ENCODE measurements around the gene PHYHIPL. TPM values are rescaled to one million over a fixed set of nuclear protein-coding genes. Genes with fewer than 3 reads are reported as not detected.

The PHYHIPL gene
- total and polyA plus RNA-seq, 4 donors, result 1.3 to 3.0 (median 2.0) TPM

GRCh38 chr10:59177836-59178235 lies 1.4 kb downstream of the PHYHIPL start:
- TF ChIP-seq FOXA2 (IDR thresholded peaks at IDR 0.05) (no peak), RXRA (IDR thresholded peaks at IDR 0.05) (no peak), FOXA1 (IDR thresholded peaks at IDR 0.05) (no peak), CTCF (IDR thresholded peaks at IDR 0.05; ENCODE audit: low read depth, low read length, missing input control) (no peak), HNF4A (conservative IDR thresholded peaks at IDR 0.05) (no peak), ZBTB33 (IDR thresholded peaks at IDR 0.05) (no peak), RAD21 (IDR thresholded peaks at IDR 0.05) (no peak), EGR1 (IDR thresholded peaks at IDR 0.05; ENCODE audit: low read depth in 2 of 2) (no peak), HNF4G (IDR thresholded peaks at IDR 0.05) (no peak), YY1 (IDR thresholded peaks at IDR 0.05) (no peak), REST (IDR thresholded peaks at IDR 0.05) (no peak), ATF3 (IDR thresholded peaks at IDR 0.05) (no peak), SP1 (IDR thresholded peaks at IDR 0.05) (no peak), TAF1 (conservative IDR thresholded peaks at IDR 0.05) (no peak), NR2F2 (IDR thresholded peaks at IDR 0.05) (no peak), MAX (IDR thresholded peaks at IDR 0.05) (no peak), JUND (IDR thresholded peaks at IDR 0.05) (no peak)
- Histone ChIP-seq H3K9me3 (ENCODE audit: control insufficient read depth in 4 of 4, low read length in 3 of 4) (no peaks in the 10 kb centered on the region), H3K27me3 (ENCODE audit: control insufficient read depth in 4 of 4, insufficient read depth in 4 of 4, low read length in 3 of 4) (no peaks in the 10 kb centered on the region), H3K27ac (ENCODE audit: low read depth in 1 of 2, low read length in 2 of 2) (no peak overlapping the region), H3K4me3 (ENCODE audit: low read depth in 1 of 3, low read length in 3 of 3) (peak overlapping the region in 1 of 3 donors; percentile 56), H3K4me1 (ENCODE audit: control insufficient read depth in 4 of 4, insufficient read depth in 4 of 4, low read length in 3 of 4) (peaks cover 4 to 26% (median 12%) of the 10 kb centered on the region in 4 donors), H3K36me3 (ENCODE audit: control insufficient read depth in 4 of 4, insufficient read depth in 3 of 4, low read depth in 1 of 4, low read length in 3 of 4) (no peaks in the 10 kb centered on the region), H3K9ac (ENCODE audit: low read depth in 1 of 2, low read length in 2 of 2) (no peak overlapping the region)
- 58% methylated on average over 5 of the region's 5 CpGs for WGBS
- DNase-seq (ENCODE audit: low spot score), result no peak

GRCh38 chr10:59179068-59179467 lies 2.6 kb downstream of the PHYHIPL start:
- DNase-seq (ENCODE audit: low spot score), result no peak
- H3K27ac ChIP-seq (ENCODE audit: low read depth in 1 of 2, low read length in 2 of 2), result no peak overlapping the region
- 70% methylated on average over 2 of the region's 2 CpGs for WGBS
- TF ChIP-seq GABPA (IDR thresholded peaks at IDR 0.05 in 1 of 2, conservative IDR thresholded peaks at IDR 0.05 in 1 of 2) (no peak), NR2F2 (IDR thresholded peaks at IDR 0.05) (no peak), EGR1 (IDR thresholded peaks at IDR 0.05; ENCODE audit: low read depth in 2 of 2) (no peak), SP1 (IDR thresholded peaks at IDR 0.05) (no peak), HNF4A (conservative IDR thresholded peaks at IDR 0.05) (no peak), RAD21 (IDR thresholded peaks at IDR 0.05) (no peak), HNF4G (IDR thresholded peaks at IDR 0.05) (no peak), MAX (IDR thresholded peaks at IDR 0.05) (no peak), ATF3 (IDR thresholded peaks at IDR 0.05) (no peak), ZBTB33 (IDR thresholded peaks at IDR 0.05) (no peak), FOXA1 (IDR thresholded peaks at IDR 0.05) (no peak), FOXA2 (IDR thresholded peaks at IDR 0.05) (no peak), JUND (IDR thresholded peaks at IDR 0.05) (no peak)
- no peak overlapping the region for H3K9ac ChIP-seq (ENCODE audit: low read depth in 1 of 2, low read length in 2 of 2)
- H3K4me1 ChIP-seq (ENCODE audit: control insufficient read depth in 4 of 4, insufficient read depth in 4 of 4, low read length in 3 of 4), result peaks cover 4 to 26% (median 12%) of the 10 kb centered on the region in 4 donors
- H3K9me3 ChIP-seq (ENCODE audit: control insufficient read depth in 4 of 4, low read length in 3 of 4), result no peaks in the 10 kb centered on the region
- no peaks in the 10 kb centered on the region for H3K36me3 ChIP-seq (ENCODE audit: control insufficient read depth in 4 of 4, insufficient read depth in 3 of 4, low read depth in 1 of 4, low read length in 3 of 4)
- H3K27me3 ChIP-seq (ENCODE audit: control insufficient read depth in 4 of 4, insufficient read depth in 4 of 4, low read length in 3 of 4), result no peaks in the 10 kb centered on the region
- H3K4me3 ChIP-seq (ENCODE audit: low read depth in 1 of 3, low read length in 3 of 3), result no peak overlapping the region
